Gastroesophageal sphincter (tissue), 2 donors: Measurements from ENCODE around the gene TCF12.

ENCODE experiments used
- POLR2A ChIP-seq, 2 donors: fragments of 450-650 bp; IDR thresholded peaks; one replicate each; pipeline ENCODE4 v1.6.1; 2017; ENCODE audit warnings: antibody characterized with exemption in 2 of 2, mild to moderate bottlenecking in 2 of 2, moderate library complexity in 1 of 2
- POLR2AphosphoS5 ChIP-seq: sonication (generic); formaldehyde crosslinking; IDR thresholded peaks from one replicate; pipeline ENCODE4 v1.6.1; 2017; ENCODE audit warnings: antibody characterized with exemption

DNA sequence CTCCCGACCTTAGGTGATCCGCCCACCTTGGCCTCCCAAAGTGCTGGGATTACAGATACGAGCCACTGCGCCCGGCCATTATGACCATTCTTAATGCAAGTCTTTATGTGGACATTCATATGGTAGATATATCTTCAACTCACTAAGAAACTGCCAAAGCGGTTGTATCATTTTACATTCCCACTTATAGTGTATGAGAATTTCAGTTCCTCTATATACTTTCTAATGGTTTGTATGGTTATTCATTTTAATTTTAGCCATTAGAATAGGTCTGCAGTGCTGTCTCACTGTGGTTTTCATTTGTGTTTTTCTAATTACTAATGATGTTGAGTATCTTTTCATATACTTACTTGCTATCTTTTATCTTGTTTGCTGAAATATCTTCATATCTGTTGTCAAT lies 32.5 kb downstream of the TCF12 start:
- TF ChIP-seq POLR2A (IDR thresholded peaks at IDR 0.05) (no peak), POLR2AphosphoS5 (no peak)
